ENCODE data around the gene TNFAIP3.

Gene TNFAIP3

GRCh38 chr6:137900815-137901214 is 33.8 kb downstream of the TNFAIP3 start:
- Histone ChIP-seq H3K27me3 (ENCODE audit: insufficient read depth, low read length, poor library complexity) (no peaks in the 10 kb centered on the region), H3K9me3 (ENCODE audit: insufficient read depth, low read length, severe bottlenecking) (no peaks in the 10 kb centered on the region), H3K79me2 (ENCODE audit: insufficient read depth, low read length) (no peaks in the 10 kb centered on the region), H3K27ac (ENCODE audit: low read length) (no peak overlapping the region), H3K36me3 (ENCODE audit: insufficient read depth, low read length) (no peaks in the 10 kb centered on the region), H3K4me3 (ENCODE audit: low read depth in 1 of 2, low read length in 2 of 2) (no peak overlapping the region), H4K20me1 (ENCODE audit: insufficient read depth, low read length) (no peaks in the 10 kb centered on the region), H3K9ac (ENCODE audit: low read depth, low read length) (no peak overlapping the region), H3K4me2 (ENCODE audit: insufficient read depth, low read length) (no peak overlapping the region), H2AFZ (ENCODE audit: low read depth, low read length) (no peak overlapping the region), H3K4me1 (ENCODE audit: insufficient read depth, low read length) (peaks cover 15% of the 10 kb centered on the region)
- no peak for ATAC-seq (ENCODE audit: insufficient read depth, low read depth)
- TF ChIP-seq CTCF (IDR thresholded peaks at IDR 0.05; ENCODE audit: borderline replicate concordance, extremely low read depth, low read length, poor library complexity, severe bottlenecking) (no peak), EZH2 (IDR thresholded peaks at IDR 0.05; ENCODE audit: borderline replicate concordance, low read depth, low read length, severe bottlenecking) (no peak)
- no peak for DNase-seq

- H3K4me2 ChIP-seq (ENCODE audit: insufficient read depth, low read length) = no peak overlapping the region
- H3K36me3 ChIP-seq (ENCODE audit: insufficient read depth, low read length) = no peaks in the 10 kb centered on the region
- ATAC-seq (ENCODE audit: insufficient read depth, low read depth) (no peak), DNase-seq (no peak)
- H3K9ac ChIP-seq (ENCODE audit: low read depth, low read length) = no peak overlapping the region
- H2AFZ ChIP-seq (ENCODE audit: low read depth, low read length) = no peak overlapping the region
- no peaks in the 10 kb centered on the region for H3K27me3 ChIP-seq (ENCODE audit: insufficient read depth, low read length, poor library complexity)
- no peaks in the 10 kb centered on the region for H3K79me2 ChIP-seq (ENCODE audit: insufficient read depth, low read length)
- H3K4me1 ChIP-seq (ENCODE audit: insufficient read depth, low read length) = peaks cover 15% of the 10 kb centered on the region
- H4K20me1 ChIP-seq (ENCODE audit: insufficient read depth, low read length) = no peaks in the 10 kb centered on the region
- TF ChIP-seq EZH2 (IDR thresholded peaks at IDR 0.05; ENCODE audit: borderline replicate concordance, low read depth, low read length, severe bottlenecking) (no peak), CTCF (IDR thresholded peaks at IDR 0.05; ENCODE audit: borderline replicate concordance, extremely low read depth, low read length, poor library complexity, severe bottlenecking) (no peak)
- no peak overlapping the region for H3K27ac ChIP-seq (ENCODE audit: low read length)
- no peaks in the 10 kb centered on the region for H3K9me3 ChIP-seq (ENCODE audit: insufficient read depth, low read length, severe bottlenecking)
- H3K4me3 ChIP-seq (ENCODE audit: low read depth in 1 of 2, low read length in 2 of 2) = no peak overlapping the region
Observed at GRCh38 chr6:137901454-137901853, 34.4 kb downstream of the TNFAIP3 start.

- no peak overlapping the region for H2AFZ ChIP-seq (ENCODE audit: low read depth, low read length)
- no peak overlapping the region for H3K9ac ChIP-seq (ENCODE audit: low read depth, low read length)
- TF ChIP-seq CTCF (IDR thresholded peaks at IDR 0.05; ENCODE audit: borderline replicate concordance, extremely low read depth, low read length, poor library complexity, severe bottlenecking) (no peak), EZH2 (IDR thresholded peaks at IDR 0.05; ENCODE audit: borderline replicate concordance, low read depth, low read length, severe bottlenecking) (no peak)
- DNase-seq = no peak
- H4K20me1 ChIP-seq (ENCODE audit: insufficient read depth, low read length) = no peaks in the 10 kb centered on the region
- H3K79me2 ChIP-seq (ENCODE audit: insufficient read depth, low read length) = no peaks in the 10 kb centered on the region
- no peaks in the 10 kb centered on the region for H3K36me3 ChIP-seq (ENCODE audit: insufficient read depth, low read length)
- H3K27me3 ChIP-seq (ENCODE audit: insufficient read depth, low read length, poor library complexity) = no peaks in the 10 kb centered on the region
- H3K4me3 ChIP-seq (ENCODE audit: low read depth in 1 of 2, low read length in 2 of 2) = no peak overlapping the region
- H3K4me1 ChIP-seq (ENCODE audit: insufficient read depth, low read length) = peaks cover 21% of the 10 kb centered on the region
- H3K4me2 ChIP-seq (ENCODE audit: insufficient read depth, low read length) = no peak overlapping the region
- H3K27ac ChIP-seq (ENCODE audit: low read length) = no peak overlapping the region
- no peaks in the 10 kb centered on the region for H3K9me3 ChIP-seq (ENCODE audit: insufficient read depth, low read length, severe bottlenecking)
- ATAC-seq (ENCODE audit: insufficient read depth, low read depth) = no peak
Observed at GRCh38 chr6:137902699-137903098, 35.6 kb downstream of the TNFAIP3 start.
